AG10803 (cell line): ENCODE data around the gene SEC22A.

ENCODE experiments used
- DNase-seq: peaks from one replicate; pipeline ENCODE4 v3.0.0; 2010; ENCODE audit warnings: low read depth
- H3K4me3 ChIP-seq: 2 replicates; pipeline ENCODE4 v1.5.1; 2011; ENCODE audit warnings: mild to moderate bottlenecking, low read length, control low read depth
- CTCF ChIP-seq: conservative IDR thresholded peaks from 2 replicates; pipeline ENCODE4 v1.5.1; 2011; ENCODE audit warnings: mild to moderate bottlenecking, low read length, control low read depth, inconsistent platforms

SEC22A gene

GRCh38 chr3:123281929-123282328 lies 80.2 kb downstream of the SEC22A start:
- TF ChIP-seq CTCF = no peak
- H3K4me3 ChIP-seq = no peak overlapping the region
- DNase-seq = no peak

GRCh38 chr3:123282461-123282860 lies 80.7 kb downstream of the SEC22A start:
- no peak for DNase-seq

GRCh38 chr3:123283074-123283473 lies 81.3 kb downstream of the SEC22A start:
- no peak for TF ChIP-seq CTCF
- no peak overlapping the region for H3K4me3 ChIP-seq
- DNase-seq = no peak

More at GRCh38 chr3:123282461-123282860, 80.7 kb downstream of the SEC22A start:
- TF ChIP-seq CTCF = no peak
- no peak overlapping the region for H3K4me3 ChIP-seq

GRCh38 chr3:123283657-123284398 lies 82.1 kb downstream of the SEC22A start:
- no peak overlapping the region for H3K4me3 ChIP-seq
- DNase-seq = no peak
- no peak for TF ChIP-seq CTCF

- no peak for DNase-seq
- H3K4me3 ChIP-seq = no peak overlapping the region
- TF ChIP-seq CTCF = no peak
These were observed 82.8 kb downstream of the SEC22A start for GRCh38 chr3:123284399-123285010.

GRCh38 chr3:123285066-123285465 lies 83.3 kb downstream of the SEC22A start:
- no peak overlapping the region for H3K4me3 ChIP-seq
- no peak for DNase-seq
- no peak for TF ChIP-seq CTCF

GRCh38 chr3:123285479-123285878 lies 83.7 kb downstream of the SEC22A start:
- no peak overlapping the region for H3K4me3 ChIP-seq
- TF ChIP-seq CTCF = no peak
- no peak for DNase-seq
